Astrocyte (in vitro differentiated cells and primary cell): ENCODE measurements around the gene ORAI1. TPM values are rescaled to one million over a fixed set of nuclear protein-coding genes. Genes with fewer than 3 reads are reported as not detected.

ENCODE experiments used
- DNase-seq: peaks from one replicate; pipeline ENCODE4 v3.0.0-alpha.2; 2010; ENCODE audit warnings: low read depth
- FAIRE-seq: peaks from 2 replicates; lab custom pipeline; 2011; peaks lifted over from hg19 to GRCh38; lab: Jason Lieb, UNC
- H2AFZ ChIP-seq: 2 replicates; pipeline ENCODE4 v1.6.0; 2012; ENCODE audit warnings: low read depth, low read length, inconsistent platforms
- H3K27ac ChIP-seq: 2 replicates; pipeline ENCODE4 v1.5.1; 2011; ENCODE audit warnings: low read depth, low read length, inconsistent platforms
- H3K27me3 ChIP-seq: 2 replicates; pipeline ENCODE4 v1.6.0; 2011; ENCODE audit warnings: low read length, inconsistent platforms; ENCODE audit not compliant: insufficient read depth
- H3K36me3 ChIP-seq: 2 replicates; pipeline ENCODE4 v1.5.1; 2011; ENCODE audit warnings: low read length, inconsistent platforms; ENCODE audit not compliant: insufficient read depth
- H3K4me1 ChIP-seq: 2 replicates; pipeline ENCODE4 v1.5.1; 2011; ENCODE audit warnings: low read length, inconsistent platforms; ENCODE audit not compliant: insufficient read depth
- H3K4me2 ChIP-seq: 2 replicates; pipeline ENCODE4 v1.6.0; 2012; ENCODE audit warnings: low read length, inconsistent platforms
- H3K4me3 ChIP-seq: 2 replicates; pipeline ENCODE4 v1.5.1; 2011; ENCODE audit warnings: low read depth, mild to moderate bottlenecking, low read length, inconsistent platforms; ENCODE audit not compliant: insufficient read depth
- H3K79me2 ChIP-seq: 2 replicates; pipeline ENCODE4 v1.6.0; 2012; ENCODE audit warnings: mild to moderate bottlenecking, low read length, inconsistent platforms; ENCODE audit not compliant: insufficient read depth
- H3K9ac ChIP-seq: 2 replicates; pipeline ENCODE4 v1.6.0; 2012; ENCODE audit warnings: mild to moderate bottlenecking, low read length, inconsistent platforms
- H3K9me3 ChIP-seq: 2 replicates; pipeline ENCODE4 v1.5.1; 2012; ENCODE audit warnings: low read depth, mild to moderate bottlenecking, low read length, inconsistent platforms; ENCODE audit not compliant: insufficient read depth
- H4K20me1 ChIP-seq: 2 replicates; pipeline ENCODE4 v1.6.0; 2012; ENCODE audit warnings: low read length, inconsistent platforms; ENCODE audit not compliant: insufficient read depth
- H3K27ac Mint-ChIP-seq: one replicate; pipeline ENCODE4 v1.8.0; 2021; ENCODE audit warnings: mild to moderate bottlenecking, mixed read lengths; ENCODE audit not compliant: unreplicated experiment
- H3K27me3 Mint-ChIP-seq: one replicate; pipeline ENCODE4 v1.8.0; 2021; ENCODE audit warnings: low read depth, mixed read lengths; ENCODE audit not compliant: unreplicated experiment
- H3K36me3 Mint-ChIP-seq: one replicate; pipeline ENCODE4 v1.8.0; 2021; ENCODE audit warnings: low read depth, mixed read lengths; ENCODE audit not compliant: unreplicated experiment
- H3K4me1 Mint-ChIP-seq: one replicate; pipeline ENCODE4 v1.8.0; 2021; ENCODE audit warnings: low read depth, mixed read lengths; ENCODE audit not compliant: unreplicated experiment
- H3K4me3 Mint-ChIP-seq: one replicate; pipeline ENCODE4 v1.8.0; 2021; ENCODE audit warnings: mild to moderate bottlenecking, moderate library complexity, mixed read lengths; ENCODE audit not compliant: unreplicated experiment
- H3K9me3 Mint-ChIP-seq: one replicate; pipeline ENCODE4 v1.8.0; 2021; ENCODE audit warnings: mild to moderate bottlenecking, mixed read lengths; ENCODE audit not compliant: unreplicated experiment
- EZH2 ChIP-seq: IDR thresholded peaks from 2 replicates; pipeline ENCODE4 v1.6.1; 2012; ENCODE audit warnings: mild to moderate bottlenecking, low read length, inconsistent platforms; ENCODE audit not compliant: insufficient read depth
- total RNA-seq: library from RNA; stranded (reverse); gene quantifications from 2 replicates; pipeline ENCODE4 v1.2.1, GENCODE V29; 2021
- TF ChIP-seq, protein P1 (sequence below): IDR thresholded peaks from 2 replicates; pipeline ENCODE4 v1.5.1; 2011; ENCODE audit warnings: low read depth, mild to moderate bottlenecking, inconsistent platforms, low read length, moderate library complexity; ENCODE audit not compliant: insufficient read depth

ORAI1 gene
- total RNA-seq, 1 donor from 2014 or later = 20.4 TPM

GRCh38 chr12:121614872-121615467 lies 11.4 kb upstream of the ORAI1 start:
- Histone ChIP-seq H3K4me1 (peaks cover 11% of the 10 kb centered on the region), H3K79me2 (no peaks in the 10 kb centered on the region), H3K27me3 (no peaks in the 10 kb centered on the region), H3K9me3 (no peaks in the 10 kb centered on the region), H4K20me1 (no peaks in the 10 kb centered on the region), H3K4me3 (no peak overlapping the region), H2AFZ (no peak overlapping the region), H3K9ac (no peak overlapping the region), H3K36me3 (no peaks in the 10 kb centered on the region), H3K4me2 (no peak overlapping the region), H3K27ac (no peak overlapping the region)
- H3K9me3 Mint-ChIP-seq = peaks cover under 1% of the 10 kb centered on the region
- no peak for DNase-seq
- no peak overlapping the region for H3K4me3 Mint-ChIP-seq
- no peaks in the 10 kb centered on the region for H3K36me3 Mint-ChIP-seq
- H3K27me3 Mint-ChIP-seq = no peaks in the 10 kb centered on the region
- TF ChIP-seq EZH2 = no peak
- TF ChIP-seq, protein P1, sequence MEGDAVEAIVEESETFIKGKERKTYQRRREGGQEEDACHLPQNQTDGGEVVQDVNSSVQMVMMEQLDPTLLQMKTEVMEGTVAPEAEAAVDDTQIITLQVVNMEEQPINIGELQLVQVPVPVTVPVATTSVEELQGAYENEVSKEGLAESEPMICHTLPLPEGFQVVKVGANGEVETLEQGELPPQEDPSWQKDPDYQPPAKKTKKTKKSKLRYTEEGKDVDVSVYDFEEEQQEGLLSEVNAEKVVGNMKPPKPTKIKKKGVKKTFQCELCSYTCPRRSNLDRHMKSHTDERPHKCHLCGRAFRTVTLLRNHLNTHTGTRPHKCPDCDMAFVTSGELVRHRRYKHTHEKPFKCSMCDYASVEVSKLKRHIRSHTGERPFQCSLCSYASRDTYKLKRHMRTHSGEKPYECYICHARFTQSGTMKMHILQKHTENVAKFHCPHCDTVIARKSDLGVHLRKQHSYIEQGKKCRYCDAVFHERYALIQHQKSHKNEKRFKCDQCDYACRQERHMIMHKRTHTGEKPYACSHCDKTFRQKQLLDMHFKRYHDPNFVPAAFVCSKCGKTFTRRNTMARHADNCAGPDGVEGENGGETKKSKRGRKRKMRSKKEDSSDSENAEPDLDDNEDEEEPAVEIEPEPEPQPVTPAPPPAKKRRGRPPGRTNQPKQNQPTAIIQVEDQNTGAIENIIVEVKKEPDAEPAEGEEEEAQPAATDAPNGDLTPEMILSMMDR = no peak
- H3K4me1 Mint-ChIP-seq = peaks cover 7% of the 10 kb centered on the region
- FAIRE-seq = no peak
- no peak overlapping the region for H3K27ac Mint-ChIP-seq

DNA sequence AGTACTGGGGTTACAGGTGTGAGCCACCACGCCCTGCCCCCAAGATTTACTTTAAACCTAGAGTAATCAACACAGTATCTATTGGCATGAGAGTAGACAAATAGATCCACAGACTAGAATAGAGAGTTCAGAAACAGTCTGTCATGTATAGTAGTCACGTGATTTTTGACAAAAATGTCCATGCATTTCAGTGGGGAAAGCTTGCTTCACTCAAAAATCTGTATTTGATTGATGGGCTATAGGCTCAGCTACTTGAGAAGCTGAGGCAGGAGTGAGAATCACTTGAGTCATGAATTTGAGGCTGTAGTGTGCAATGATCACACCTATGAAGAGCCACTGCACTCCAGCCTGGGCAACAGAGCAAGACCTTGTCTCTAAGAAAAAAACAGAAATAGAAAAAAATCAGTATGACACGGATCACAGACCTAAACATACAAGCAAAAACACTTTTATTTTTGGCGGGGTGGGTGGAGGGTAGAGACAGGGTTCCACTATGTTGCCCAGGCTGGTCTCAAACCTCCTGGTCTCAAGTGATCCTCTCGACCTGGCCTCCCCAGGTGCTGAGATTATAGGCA lies 7.6 kb upstream of the ORAI1 start:
- H3K9me3 Mint-ChIP-seq = no peaks in the 10 kb centered on the region
- Histone ChIP-seq H3K9me3 (no peaks in the 10 kb centered on the region), H3K79me2 (no peaks in the 10 kb centered on the region), H3K4me3 (no peak overlapping the region), H3K4me1 (peaks cover 7% of the 10 kb centered on the region), H2AFZ (no peak overlapping the region), H4K20me1 (no peaks in the 10 kb centered on the region), H3K4me2 (no peak overlapping the region), H3K9ac (no peak overlapping the region), H3K27ac (no peak overlapping the region), H3K27me3 (no peaks in the 10 kb centered on the region), H3K36me3 (no peaks in the 10 kb centered on the region)
- H3K27ac Mint-ChIP-seq = no peak overlapping the region
- peaks cover 4% of the 10 kb centered on the region for H3K4me1 Mint-ChIP-seq
- H3K27me3 Mint-ChIP-seq = no peaks in the 10 kb centered on the region
- DNase-seq (no peak), FAIRE-seq (no peak)
- TF ChIP-seq, protein P1 = no peak
- no peak for TF ChIP-seq EZH2
- H3K36me3 Mint-ChIP-seq = no peaks in the 10 kb centered on the region
- no peak overlapping the region for H3K4me3 Mint-ChIP-seq

- Histone ChIP-seq H3K9ac (no peak overlapping the region), H3K4me1 (peaks cover 7% of the 10 kb centered on the region), H3K4me2 (no peak overlapping the region), H3K27ac (no peak overlapping the region), H3K9me3 (no peaks in the 10 kb centered on the region), H3K27me3 (no peaks in the 10 kb centered on the region), H4K20me1 (no peaks in the 10 kb centered on the region), H3K79me2 (no peaks in the 10 kb centered on the region), H2AFZ (peak overlapping the region; percentile 73), H3K36me3 (no peaks in the 10 kb centered on the region), H3K4me3 (no peak overlapping the region)
- DNase-seq (no peak), FAIRE-seq (no peak)
- peaks cover 6% of the 10 kb centered on the region for H3K4me1 Mint-ChIP-seq
- no peak for TF ChIP-seq EZH2
- TF ChIP-seq, protein P1 = no peak
- no peaks in the 10 kb centered on the region for H3K9me3 Mint-ChIP-seq
- H3K27ac Mint-ChIP-seq = no peak overlapping the region
- no peaks in the 10 kb centered on the region for H3K36me3 Mint-ChIP-seq
- H3K4me3 Mint-ChIP-seq = no peak overlapping the region
- H3K27me3 Mint-ChIP-seq = no peaks in the 10 kb centered on the region
These were observed 5.9 kb upstream of the ORAI1 start for GRCh38 chr12:121620333-121620891.
